Amniotic stem cell (primary cell): ENCODE results near the gene PAX9.

Experiments used
- DNase-seq: peaks from one replicate; lab custom pipeline; 2025; lab: John Stamatoyannopoulos, UW

Gene PAX9

DNA sequence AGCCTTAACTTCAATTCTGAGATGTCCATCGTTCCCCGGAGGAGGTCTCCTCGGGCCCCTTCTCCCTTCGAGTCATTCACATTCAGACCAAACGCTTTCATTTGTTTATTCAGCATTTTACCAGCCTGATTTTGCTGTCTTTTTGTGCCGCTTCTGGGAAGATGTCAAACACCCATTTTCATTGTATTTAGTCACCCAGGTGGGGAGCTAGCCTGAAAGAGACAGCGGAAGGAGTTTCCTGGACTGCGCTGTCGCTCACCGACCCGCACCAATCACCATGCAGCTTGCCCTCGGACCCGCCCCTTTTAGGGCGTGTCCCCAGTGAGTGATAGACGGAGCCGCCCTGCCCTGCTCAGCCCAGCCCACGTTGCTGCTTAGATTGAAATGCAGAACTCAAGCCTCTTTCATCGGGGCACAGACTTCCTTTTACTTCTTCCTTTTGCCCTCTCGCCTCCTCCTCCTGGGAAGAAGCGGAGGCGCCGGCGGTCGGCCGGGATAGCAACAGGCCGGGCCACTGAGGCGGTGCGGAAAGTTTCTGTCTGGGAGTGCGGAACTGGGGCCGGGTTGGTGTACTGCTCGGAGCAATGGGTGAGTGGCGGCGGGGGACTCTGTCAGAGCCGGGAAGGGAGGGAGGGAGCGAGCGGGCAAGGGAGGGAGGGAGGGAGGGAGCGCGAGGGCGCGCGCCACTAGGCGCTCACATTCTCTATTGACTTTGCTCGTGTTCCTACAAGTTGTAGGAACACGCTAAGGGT, at the start of gene PAX9:
Gene PAX9 (plus strand): TSS at position 355 of the 752 bp plus-strand sequence. CDS start 230 bp downstream, at position 585.
- DNase-seq = peak; percentile 95

GRCh38 chr14:36617824-36618223, 43.8 kb upstream of the PAX9 start:
- DNase-seq = no peak

- no peak for DNase-seq
Measured at GRCh38 chr14:36618641-36619040, 43.0 kb upstream of the PAX9 start.

DNA sequence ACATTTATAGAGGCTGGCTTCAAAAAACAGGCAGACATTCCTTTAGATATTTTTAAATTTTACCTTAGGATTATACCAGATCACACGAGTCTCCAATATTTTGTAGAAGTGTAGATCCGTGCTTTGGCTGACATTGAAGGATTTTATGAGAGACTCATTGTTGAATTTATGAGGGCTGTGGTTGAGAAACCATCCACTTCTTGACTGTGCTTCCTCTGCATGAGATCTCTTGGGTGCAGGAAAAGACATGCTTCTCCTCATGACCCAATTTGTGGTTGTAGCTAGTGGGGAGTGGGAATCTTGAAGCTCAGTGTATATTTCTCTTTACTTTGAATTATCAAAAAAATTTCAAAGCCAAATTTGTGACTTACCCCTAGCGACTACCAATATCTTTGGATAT, 42.5 kb upstream of the PAX9 start:
- DNase-seq = no peak

GRCh38 chr14:36619853-36620252, 41.8 kb upstream of the PAX9 start:
- DNase-seq = no peak

GRCh38 chr14:36625014-36625413, 36.6 kb upstream of the PAX9 start:
- DNase-seq = no peak

GRCh38 chr14:36625436-36625835, 36.2 kb upstream of the PAX9 start:
- DNase-seq = no peak

DNA sequence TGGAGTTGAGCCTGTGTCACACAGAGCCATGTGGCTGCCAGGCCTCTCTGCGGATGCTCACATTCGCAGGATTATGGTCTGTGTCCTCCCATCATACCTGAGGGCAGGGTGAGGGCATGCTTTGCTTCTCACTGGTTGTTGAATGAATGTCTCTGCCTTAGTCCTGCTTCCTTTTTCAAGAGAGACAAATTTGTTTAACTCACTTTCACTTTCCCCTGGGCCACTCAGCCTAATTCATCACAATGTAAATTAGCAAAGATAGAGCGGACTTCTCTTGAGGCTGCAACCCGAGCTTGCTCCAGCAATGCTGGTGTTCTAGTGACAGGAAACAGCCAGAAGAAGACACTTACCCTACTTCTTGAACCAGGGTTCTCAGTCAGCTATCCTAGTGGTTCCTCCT, 35.5 kb upstream of the PAX9 start:
- no peak for DNase-seq

- DNase-seq = no peak
Measured at GRCh38 chr14:36627981-36628380, 33.7 kb upstream of the PAX9 start.

- no peak for DNase-seq
Measured at GRCh38 chr14:36633580-36633979, 28.1 kb upstream of the PAX9 start.

- no peak for DNase-seq
Measured at GRCh38 chr14:36646664-36647416, 14.8 kb upstream of the PAX9 start.

- no peak for DNase-seq
Measured at GRCh38 chr14:36647417-36647823, 14.2 kb upstream of the PAX9 start.

DNA sequence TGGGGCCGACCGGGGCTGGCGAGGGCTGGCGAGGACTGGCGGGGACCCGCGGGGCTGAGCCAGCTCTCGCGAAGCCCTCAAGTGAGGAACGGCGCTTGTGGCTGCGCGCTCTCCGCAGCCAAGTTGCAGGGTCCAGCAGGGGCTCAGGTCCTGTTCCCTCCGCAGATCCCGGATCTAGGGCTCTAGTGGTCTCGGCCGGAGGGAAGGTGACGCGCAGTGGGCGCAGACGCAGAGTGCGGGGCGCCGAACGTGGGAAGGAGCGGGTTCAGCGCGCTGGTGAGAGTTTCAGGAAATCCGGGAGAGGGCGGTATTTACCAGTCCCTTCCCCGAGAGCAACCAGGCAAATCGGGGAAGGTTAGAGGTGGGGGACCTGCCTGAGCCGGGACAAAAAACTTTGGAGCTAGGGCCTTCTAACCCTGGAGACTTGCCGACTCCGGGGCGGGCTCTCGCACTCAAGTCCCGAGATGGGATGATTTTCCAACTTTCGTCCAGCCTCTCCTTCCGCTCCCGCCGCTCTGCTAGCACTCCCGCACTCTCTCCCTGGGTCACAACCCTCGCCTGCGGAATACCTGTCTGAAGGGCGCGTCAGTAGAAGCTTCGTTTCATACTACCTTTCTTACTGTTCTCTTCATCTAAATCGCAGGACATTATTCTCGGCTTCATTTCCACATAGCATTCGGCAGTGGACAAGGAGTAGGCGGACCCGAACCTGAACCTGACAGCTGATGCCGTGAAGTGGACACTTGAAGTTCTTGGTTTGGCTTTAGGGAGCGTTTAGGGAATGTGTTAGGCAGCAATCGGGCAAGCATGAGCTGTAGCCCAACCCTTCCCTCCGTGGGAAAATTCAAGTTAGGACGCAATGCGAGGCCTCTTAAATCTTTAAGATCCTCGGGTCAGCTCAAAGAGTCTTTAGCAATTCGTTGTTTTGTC, 13.6 kb upstream of the PAX9 start:
- DNase-seq = no peak

DNA sequence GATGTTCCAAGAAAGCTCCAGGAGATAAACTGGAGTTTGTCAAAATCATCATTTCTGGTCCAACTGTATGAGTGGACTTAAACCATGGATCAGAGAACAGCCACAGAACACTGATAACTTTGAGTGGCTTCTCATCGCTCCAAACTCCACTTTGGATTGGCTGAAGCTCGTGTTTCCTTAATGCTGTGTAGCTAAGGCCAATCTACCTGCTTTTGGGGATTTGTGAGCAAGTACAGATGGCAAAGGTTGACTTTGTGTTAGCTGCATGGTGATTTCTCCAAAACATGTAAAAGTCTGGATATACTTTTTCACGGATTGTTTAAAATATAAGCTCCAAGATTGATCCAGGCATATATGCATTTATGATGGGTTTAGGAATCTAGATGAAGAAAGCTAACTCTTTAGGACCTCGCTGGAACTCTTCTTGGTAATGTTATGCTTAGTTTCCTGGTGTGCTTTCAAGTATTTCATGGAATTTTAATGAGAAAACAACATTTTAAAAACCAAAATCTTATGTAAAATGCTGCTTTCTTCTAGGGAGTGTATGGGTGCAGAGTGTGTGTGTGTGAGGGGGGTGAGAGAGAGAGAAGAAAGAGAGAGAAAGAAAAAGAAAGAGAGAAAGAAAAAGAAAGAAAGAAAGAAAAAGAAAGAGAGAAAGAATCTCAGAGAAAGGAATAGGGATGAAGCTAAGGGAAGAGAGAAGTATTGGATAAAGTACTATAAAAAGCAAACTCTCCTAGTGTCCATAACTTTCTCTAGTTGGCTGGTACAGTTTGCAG, 11.6 kb upstream of the PAX9 start:
- DNase-seq = no peak

DNA sequence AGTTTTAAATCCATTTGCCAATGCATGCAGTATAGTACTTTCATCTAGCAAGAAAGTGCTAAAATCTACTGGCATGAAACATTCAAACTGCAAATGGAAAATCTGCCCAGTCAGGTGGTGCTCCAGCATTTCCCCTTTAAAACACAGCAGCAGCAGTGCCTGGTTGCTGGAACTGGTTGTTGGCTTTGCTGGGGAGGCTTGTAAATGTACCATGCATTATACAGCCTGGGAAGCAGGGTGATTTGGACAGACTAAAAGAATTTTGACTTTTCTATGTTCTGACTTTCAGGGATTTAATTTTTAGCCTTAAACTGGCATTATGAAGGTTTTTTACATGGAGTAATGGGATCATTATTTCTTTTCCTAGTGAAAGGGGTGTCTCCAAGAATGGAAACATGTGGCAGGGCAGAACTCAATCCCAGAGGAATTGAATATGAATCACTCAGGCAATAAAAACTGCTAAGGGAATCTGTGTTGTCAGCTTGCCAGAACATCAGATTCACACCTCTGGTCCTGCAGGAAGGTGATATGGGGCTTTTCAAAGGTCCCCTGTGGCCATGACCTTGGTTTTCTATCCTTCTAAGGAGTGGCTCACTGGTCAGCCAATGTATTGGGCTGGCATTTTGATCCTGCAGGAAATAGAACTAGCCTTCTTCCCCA, 9.0 kb upstream of the PAX9 start:
- DNase-seq = no peak

DNA sequence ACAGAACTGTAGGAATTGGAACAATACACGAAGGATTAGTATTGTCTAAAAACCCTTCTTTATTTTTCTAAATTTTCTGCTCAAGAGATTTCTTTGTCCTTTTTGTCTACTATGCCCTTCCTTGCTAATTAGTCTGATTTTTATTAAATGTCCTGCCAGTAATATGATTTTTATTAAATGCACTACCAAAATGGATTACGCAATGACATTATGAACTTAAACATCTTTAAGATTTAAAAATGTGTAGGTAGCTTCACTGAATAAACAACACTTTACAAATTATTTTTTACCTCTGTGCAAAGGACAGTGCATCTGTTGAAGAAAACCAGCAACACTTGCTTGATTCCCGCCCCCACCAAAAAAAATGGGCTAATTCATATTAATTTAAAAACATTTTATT, 8.2 kb upstream of the PAX9 start:
- no peak for DNase-seq

GRCh38 chr14:36653962-36654793, 7.5 kb upstream of the PAX9 start:
- no peak for DNase-seq

DNA sequence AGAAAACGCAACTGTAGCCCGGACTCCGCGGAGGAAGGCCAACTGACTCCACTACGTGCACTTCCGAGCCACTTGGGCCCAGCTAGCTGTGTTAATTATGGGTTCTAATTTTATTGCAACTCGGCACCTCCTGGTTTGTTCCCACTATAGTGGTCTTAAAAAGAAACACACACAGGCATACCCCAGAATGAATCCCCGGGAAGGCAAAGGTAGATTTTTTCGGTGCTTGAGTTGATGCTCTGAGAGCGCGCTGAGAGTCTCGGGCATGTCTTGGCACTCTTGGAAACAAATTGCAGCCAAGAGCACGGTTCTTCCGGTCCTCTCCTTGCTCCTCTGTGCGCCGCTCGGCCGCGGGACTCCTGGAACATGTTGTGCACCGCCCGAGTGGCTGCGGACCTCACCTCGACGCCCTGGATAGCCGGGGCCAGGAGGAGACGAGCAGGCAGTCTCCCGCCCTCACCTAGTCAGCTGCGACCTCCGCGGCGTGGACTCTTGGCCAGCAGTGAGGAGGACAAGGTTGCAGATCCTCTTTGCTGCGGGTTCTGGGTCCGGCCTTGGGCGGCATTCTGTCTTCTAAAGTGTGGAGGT, 6.8 kb upstream of the PAX9 start:
- DNase-seq = no peak

DNA sequence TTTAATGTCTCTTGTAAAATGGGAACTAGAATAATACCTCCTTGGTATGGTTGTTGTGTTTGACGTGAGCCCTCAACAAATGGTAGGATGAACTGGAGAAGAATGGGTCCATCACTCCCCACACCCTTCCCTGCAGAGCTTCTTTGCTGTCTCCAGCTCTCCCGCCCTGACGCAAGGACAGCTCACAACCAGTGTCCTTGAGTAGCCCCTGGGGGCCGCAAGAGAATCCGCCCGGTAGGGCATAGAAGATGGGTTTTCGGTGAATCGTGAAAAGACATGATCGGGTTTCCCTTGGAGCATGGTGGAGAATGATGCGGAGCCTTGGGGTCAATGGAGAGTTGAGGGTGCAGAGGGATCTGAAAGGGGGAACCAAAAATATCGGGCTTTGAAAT, 6.1 kb upstream of the PAX9 start:
- DNase-seq = no peak
